Progenitor cell of endocrine pancreas (in vitro differentiated cells): ENCODE results near the gene BNIP2. TPM values are rescaled to one million over a fixed set of nuclear protein-coding genes. Genes with fewer than 3 reads are reported as not detected.
A peak's percentile ranks its signal among the peaks of the same experiment; 100 is the strongest.

ENCODE experiments used
- DNase-seq: peaks from one replicate; pipeline ENCODE4 v3.0.0; 2021; ENCODE audit warnings: low spot score; ENCODE audit not compliant: unreplicated experiment
- H3K27ac Mint-ChIP-seq: 2 replicates; pipeline ENCODE4 v1.8.0; 2021; ENCODE audit warnings: mild to moderate bottlenecking, moderate library complexity, mixed read lengths
- H3K27me3 Mint-ChIP-seq: 2 replicates; pipeline ENCODE4 v1.8.0; 2021; ENCODE audit warnings: mixed read lengths
- H3K36me3 Mint-ChIP-seq: 2 replicates; pipeline ENCODE4 v1.8.0; 2022; ENCODE audit warnings: mixed read lengths; ENCODE audit not compliant: insufficient read depth
- H3K4me1 Mint-ChIP-seq: 2 replicates; pipeline ENCODE4 v1.8.0; 2021; ENCODE audit warnings: low read depth, mixed read lengths
- H3K4me3 Mint-ChIP-seq: 2 replicates; pipeline ENCODE4 v1.8.0; 2021; ENCODE audit warnings: low read depth, mild to moderate bottlenecking, moderate library complexity, mixed read lengths
- H3K9me3 Mint-ChIP-seq: 2 replicates; pipeline ENCODE4 v1.8.0; 2021; ENCODE audit warnings: low read depth, mixed read lengths
- total RNA-seq: library from RNA; stranded (reverse); gene quantifications from 2 replicates; pipeline ENCODE4 v1.2.1, GENCODE V29; 2021
- TF ChIP-seq, protein P1 (sequence below): fragments of 200-600 bp; sonication (generic); IDR thresholded peaks from one replicate; pipeline ENCODE4 v1.5.0; 2021; ENCODE audit warnings: antibody characterized with exemption, mild to moderate bottlenecking; ENCODE audit not compliant: unreplicated experiment

BNIP2 gene
- total RNA-seq, 1 donor from 2014 or later: 58.2 TPM

DNA sequence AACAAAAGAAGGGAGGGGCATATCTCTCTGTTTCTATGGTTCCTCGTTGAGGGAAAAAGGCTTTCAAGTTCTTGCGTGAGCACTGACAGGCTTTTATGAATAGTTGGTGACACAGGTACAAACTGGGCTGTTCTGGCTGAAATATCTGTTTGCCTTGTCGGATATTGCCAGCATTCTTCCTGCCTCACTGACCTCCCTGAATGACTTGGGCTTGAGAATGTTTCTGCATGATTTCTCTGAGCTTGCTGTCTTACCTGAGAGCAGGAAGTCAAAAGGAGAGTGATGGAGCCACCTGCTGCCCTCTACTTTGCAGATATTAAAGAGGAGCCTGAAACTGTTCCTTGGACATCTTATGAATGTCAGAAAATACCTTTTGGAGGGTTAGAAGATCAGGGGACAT lies 72.7 kb downstream of the BNIP2 start:
- TF ChIP-seq, protein P1, sequence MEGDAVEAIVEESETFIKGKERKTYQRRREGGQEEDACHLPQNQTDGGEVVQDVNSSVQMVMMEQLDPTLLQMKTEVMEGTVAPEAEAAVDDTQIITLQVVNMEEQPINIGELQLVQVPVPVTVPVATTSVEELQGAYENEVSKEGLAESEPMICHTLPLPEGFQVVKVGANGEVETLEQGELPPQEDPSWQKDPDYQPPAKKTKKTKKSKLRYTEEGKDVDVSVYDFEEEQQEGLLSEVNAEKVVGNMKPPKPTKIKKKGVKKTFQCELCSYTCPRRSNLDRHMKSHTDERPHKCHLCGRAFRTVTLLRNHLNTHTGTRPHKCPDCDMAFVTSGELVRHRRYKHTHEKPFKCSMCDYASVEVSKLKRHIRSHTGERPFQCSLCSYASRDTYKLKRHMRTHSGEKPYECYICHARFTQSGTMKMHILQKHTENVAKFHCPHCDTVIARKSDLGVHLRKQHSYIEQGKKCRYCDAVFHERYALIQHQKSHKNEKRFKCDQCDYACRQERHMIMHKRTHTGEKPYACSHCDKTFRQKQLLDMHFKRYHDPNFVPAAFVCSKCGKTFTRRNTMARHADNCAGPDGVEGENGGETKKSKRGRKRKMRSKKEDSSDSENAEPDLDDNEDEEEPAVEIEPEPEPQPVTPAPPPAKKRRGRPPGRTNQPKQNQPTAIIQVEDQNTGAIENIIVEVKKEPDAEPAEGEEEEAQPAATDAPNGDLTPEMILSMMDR: no peak
- no peak for DNase-seq
- Mint-ChIP-seq H3K9me3 (peaks cover under 1% of the 10 kb centered on the region), H3K4me1 (peaks cover 26% of the 10 kb centered on the region), H3K4me3 (no peak overlapping the region), H3K36me3 (no peaks in the 10 kb centered on the region), H3K27ac (peak overlapping the region; percentile 43), H3K27me3 (no peaks in the 10 kb centered on the region)

DNA sequence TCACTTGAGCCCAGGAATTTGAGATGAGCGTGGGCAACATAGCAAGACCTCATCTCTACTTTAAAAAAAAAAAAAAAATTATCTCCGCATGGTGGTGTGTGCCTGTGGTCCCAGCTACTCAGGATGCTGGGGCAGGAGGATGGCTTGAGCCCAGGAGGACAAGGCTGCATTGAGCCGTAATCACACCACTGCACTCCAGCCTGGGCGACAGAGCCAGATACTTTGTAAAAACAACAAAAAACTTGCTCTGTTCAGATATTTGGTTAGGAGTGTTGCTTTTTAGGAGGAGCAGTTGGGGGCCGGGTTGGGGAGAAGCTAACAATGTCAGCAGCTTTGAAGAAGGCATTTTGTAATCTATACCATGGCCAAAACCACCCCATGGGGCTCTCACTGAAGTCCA lies 73.5 kb downstream of the BNIP2 start:
- H3K36me3 Mint-ChIP-seq: peaks cover 2% of the 10 kb centered on the region
- peaks cover 28% of the 10 kb centered on the region for H3K4me1 Mint-ChIP-seq
- H3K9me3 Mint-ChIP-seq: peaks cover 4% of the 10 kb centered on the region
- H3K27ac Mint-ChIP-seq: no peak overlapping the region
- no peaks in the 10 kb centered on the region for H3K27me3 Mint-ChIP-seq
- TF ChIP-seq, protein P1: no peak
- no peak overlapping the region for H3K4me3 Mint-ChIP-seq
- no peak for DNase-seq

DNA sequence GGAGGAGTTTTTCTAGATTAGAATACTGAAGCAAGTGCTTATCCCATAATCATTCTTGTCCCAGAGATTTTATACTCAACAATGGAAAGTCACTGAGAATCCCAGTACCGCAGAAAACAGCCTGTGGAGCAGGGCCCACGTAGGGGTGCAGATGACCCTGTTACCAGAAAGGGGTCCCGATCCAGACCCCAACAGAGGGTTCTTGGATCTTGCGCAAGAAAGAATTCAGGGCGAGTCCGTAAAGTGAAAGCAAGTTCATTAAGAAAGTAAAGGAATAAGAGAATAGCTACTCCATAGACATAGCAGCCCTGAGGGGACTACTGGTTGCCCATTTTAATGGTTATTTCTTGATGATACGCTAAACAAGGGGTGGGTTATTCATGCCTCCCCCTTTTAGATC lies 75.0 kb downstream of the BNIP2 start:
- H3K27me3 Mint-ChIP-seq: no peaks in the 10 kb centered on the region
- H3K36me3 Mint-ChIP-seq: peaks cover 2% of the 10 kb centered on the region
- TF ChIP-seq, protein P1: no peak
- H3K9me3 Mint-ChIP-seq: peaks cover 7% of the 10 kb centered on the region
- H3K4me1 Mint-ChIP-seq: peaks cover 28% of the 10 kb centered on the region
- no peak for DNase-seq
- H3K4me3 Mint-ChIP-seq: no peak overlapping the region
- H3K27ac Mint-ChIP-seq: no peak overlapping the region

DNA sequence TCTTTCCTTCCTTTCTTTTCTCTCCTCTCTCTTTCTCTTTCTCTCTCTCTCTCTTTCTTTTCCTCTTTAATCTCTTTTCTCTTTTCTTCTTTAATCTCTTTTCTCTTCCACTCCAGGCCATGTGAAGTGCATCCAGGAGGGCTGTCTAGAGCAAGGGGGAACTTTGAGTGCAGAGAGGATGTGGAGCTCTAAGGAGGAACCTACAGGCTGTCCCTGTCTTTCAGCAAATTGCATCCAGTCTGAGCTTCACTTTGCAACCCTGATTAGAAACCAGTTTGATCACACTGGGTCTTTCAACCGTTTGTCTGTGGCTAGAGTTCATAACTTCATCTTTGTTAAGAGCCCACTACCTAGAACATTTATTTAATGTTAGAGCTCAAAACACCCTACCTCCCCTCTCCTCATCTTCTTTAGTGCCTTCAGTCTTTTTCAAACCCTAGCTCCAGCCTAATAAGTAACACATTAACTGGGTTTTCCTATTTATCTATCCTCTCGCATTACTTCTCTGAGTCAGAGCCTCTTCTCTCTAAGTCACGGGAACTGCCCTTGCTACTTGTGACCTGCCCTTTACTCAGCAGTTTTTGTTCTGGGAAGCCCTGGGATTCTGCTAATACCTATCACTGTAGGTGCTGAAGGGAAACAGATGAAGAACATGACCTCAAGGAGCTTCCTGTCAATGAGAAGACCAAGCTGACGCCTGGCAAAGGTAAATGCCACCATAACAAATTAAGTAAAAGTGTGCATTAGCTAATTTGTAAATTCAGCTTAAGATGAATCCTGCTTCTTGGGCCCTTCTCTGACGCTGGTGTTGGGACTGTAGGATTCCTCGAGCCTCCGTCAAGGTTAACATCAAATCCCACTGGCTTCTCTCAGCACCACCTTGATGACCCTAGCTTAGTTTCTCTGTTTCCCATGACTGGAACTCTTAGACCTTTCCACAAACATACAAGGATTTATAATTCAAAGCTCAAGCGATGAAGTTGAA lies 77.6 kb downstream of the BNIP2 start, which contains the start of gene GCNT3:
Gene GCNT3, plus strand, starts transcription at position 508 of the 985 bp plus-strand sequence. CDS start 6,456 bp downstream, outside the sequence.
- peak within 1 kb of the TSS; percentile 38 for H3K4me3 Mint-ChIP-seq
- H3K4me1 Mint-ChIP-seq: peaks cover 23% of the 10 kb centered on the region
- peaks cover 2% of the 10 kb centered on the region for H3K36me3 Mint-ChIP-seq
- DNase-seq: no peak
- TF ChIP-seq, protein P1: no peak
- H3K27ac Mint-ChIP-seq: peak within 1 kb of the TSS; percentile 75
- H3K27me3 Mint-ChIP-seq: no peaks in the 10 kb centered on the region
- H3K9me3 Mint-ChIP-seq: peaks cover 7% of the 10 kb centered on the region

DNA sequence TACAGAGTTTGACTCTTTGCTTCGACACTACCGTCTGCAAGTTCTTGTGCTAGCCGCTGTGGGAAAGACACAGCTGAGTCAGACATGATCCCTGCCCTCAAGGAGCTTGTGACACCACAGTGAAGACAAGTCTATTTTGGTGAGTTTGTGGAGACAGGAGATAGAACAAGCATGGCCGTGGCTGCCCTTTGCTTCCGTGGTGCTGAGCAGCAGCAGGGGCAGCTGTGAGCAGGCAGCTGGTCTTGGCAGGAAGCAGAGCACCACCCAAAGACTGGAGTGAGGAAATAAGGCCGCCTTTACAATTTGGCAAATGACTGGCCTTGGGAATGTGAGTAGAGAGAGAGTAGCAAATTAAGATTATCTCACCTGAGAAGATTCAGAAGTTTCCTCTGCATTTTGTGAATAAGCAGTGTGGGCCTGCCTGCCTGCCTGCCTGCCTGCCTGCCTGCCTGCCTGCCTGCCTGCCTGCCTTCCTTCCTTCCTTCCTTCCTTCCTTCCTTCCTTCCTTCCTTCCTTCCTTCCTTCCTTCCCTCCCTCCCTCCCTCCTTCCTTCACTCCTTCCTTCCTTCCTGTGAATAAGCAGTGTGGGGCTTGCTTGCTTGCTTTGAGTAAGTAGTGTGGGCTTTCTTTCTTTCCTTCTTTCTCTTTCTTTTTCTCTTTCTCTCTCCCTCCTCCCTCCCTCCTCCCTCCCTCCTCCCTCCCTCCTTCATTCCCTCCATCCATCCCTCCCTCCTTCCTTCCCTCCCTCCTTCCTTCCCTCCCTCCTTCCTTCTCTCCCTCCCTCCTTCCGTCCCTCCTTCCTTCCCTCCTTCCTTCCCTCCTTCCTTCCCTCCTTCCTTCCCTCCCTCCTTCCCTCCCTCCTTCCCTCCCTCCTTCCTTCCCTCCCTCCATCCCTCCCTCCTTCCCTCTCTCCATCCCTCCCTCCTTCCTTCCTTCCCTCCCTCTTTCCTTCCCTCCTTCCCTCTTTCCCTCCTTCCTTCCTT lies 79.1 kb downstream of the BNIP2 start:
- TF ChIP-seq, protein P1: no peak
- H3K9me3 Mint-ChIP-seq: peaks cover 9% of the 10 kb centered on the region
- H3K27me3 Mint-ChIP-seq: no peaks in the 10 kb centered on the region
- H3K4me3 Mint-ChIP-seq: no peak overlapping the region
- H3K4me1 Mint-ChIP-seq: peaks cover 17% of the 10 kb centered on the region
- peaks cover 2% of the 10 kb centered on the region for H3K36me3 Mint-ChIP-seq
- DNase-seq: no peak
- H3K27ac Mint-ChIP-seq: no peak overlapping the region
